GM21723 (cell line): ENCODE measurements around the gene HOXC11.

Experiments used
- ATAC-seq: cut with Tn5 transposase; IDR thresholded peaks from one replicate; pipeline ENCODE4 v1.9.1; 2021; ENCODE audit warnings: mild to moderate bottlenecking, moderate library complexity; ENCODE audit not compliant: unreplicated experiment

Gene HOXC11

DNA sequence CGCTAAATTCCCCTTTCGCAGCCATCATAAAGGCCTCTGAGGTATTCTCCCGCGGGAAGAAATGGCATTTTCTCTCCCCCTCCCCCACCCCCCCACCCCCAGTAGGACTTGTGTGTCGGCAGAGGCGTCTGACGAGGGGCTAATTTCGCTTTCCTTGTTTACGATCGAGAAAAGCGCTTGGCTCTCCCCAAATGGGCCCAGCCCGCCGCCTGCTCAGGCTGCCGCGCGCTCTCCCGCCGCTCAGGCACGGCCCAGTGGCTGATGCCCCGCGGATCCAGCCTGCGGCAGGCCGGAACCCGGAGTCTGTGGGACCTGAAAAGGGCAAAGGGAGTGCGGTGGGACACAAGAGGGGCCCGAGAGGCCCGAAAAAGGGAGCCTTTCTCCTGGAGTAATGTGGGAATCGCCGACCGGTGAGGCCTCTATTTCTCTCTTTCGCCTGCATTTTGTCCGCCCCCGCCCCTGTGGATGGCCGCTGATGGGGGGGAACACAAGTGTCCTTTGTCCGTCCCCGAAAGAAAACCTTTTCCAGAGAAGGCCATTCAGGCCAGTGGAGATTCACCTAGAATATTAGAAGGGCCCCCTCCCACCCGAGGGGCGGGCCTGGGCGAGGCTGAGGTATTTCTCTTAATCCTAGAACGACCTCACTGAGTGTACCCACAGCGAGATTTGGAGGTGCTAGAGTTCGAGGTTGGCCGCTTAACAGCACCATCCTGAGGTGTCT lies 46.3 kb downstream of the HOXC11 start:
- no peak for ATAC-seq

DNA sequence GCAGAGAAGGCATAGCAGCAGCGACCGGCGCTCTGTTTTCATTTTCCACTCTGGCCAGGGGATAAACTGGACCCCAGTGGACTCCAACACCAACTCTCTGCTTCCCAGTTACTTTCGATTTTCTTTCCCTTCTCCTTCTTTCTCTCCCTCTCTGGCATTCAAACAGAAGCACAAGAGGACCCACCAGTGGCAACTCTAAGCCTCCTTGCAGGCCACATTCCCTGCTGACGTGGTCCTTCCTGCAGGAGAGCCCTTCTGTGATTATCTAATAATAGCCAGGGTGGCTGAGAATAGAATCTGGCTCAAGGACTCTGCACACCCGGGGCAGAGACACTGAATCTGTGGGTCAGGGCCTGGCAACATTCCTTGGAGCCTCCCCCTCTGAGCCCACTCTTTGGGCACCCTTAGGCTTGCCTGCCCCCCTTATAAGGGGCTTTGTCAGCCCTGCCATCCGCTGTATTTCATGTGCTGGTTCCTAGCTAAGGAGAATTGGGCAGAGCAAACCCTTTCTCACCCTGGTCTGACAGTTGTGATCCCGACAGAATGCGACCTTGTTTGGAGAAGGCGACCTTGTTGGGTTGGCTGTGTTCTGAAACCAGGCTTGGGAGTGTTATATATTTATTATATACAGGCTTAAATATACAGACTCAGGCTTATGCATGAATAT lies 47.1 kb downstream of the HOXC11 start:
- ATAC-seq, result no peak

DNA sequence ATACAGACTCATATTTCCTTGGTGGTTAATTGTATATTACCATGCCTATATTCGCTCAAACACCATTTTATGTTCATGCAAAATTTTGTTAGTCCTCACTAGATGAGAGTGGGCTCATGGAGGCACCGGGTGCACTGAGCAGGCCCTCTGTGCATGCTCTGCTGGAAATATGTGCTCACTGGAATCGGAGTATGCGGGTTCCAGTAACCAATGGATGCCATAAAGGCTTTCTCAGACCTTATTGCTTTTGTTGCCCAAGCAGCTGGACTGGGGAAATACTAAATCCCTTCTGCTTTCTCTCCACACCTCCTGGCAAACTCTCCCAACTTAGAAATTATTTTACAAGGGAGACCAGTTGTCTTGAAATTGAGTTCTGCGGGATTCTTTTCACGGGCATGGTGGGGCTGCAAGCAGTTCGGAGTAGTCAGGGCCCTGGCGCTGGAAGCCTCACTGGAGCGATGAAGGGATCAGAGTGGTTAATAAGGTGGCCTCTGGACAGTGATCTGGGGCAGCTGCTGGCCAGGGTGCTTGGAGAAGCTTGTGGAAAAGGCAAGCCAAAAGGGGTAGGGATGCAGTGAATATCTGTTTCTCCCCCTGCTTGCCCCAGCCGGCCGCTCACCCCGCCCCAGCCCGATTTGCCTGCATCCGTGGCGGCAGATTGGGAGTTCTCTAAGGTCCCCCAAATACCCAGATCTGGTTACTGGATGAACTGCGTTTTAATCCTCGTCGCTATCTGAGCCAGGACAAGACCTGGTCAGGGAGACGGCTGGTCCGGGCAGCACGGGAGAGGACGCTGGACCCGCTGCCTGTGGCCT lies 47.9 kb downstream of the HOXC11 start:
- no peak for ATAC-seq

DNA sequence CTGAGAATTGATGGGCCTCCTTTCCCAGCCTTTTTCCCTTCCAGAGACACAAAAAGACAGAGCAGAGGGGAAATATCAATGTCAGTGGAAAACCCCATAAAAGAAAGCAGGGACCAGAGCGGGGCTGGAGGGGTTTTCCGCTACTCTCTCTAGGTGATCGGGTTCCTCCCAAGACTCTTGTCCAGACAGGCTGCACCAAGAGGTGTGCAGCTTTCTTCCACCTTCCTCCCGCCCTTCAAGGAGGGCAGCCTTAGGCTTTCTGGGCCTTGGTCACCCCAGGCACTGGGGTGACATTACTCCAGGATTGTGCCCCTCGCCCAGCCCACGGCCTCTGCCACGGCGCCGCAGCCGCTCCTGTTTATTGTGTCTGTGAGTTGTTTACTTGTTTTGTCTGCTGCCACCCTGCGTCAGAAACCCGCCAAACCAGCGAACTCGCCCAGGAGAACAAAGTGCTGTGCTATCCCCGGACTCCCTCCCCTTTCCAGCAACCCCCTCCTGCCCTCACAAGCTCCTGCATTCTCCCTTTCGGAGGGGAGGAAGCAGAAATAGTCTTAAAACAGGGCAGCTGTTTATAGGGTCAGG lies 48.6 kb downstream of the HOXC11 start:
- peak; percentile 38 for ATAC-seq

DNA sequence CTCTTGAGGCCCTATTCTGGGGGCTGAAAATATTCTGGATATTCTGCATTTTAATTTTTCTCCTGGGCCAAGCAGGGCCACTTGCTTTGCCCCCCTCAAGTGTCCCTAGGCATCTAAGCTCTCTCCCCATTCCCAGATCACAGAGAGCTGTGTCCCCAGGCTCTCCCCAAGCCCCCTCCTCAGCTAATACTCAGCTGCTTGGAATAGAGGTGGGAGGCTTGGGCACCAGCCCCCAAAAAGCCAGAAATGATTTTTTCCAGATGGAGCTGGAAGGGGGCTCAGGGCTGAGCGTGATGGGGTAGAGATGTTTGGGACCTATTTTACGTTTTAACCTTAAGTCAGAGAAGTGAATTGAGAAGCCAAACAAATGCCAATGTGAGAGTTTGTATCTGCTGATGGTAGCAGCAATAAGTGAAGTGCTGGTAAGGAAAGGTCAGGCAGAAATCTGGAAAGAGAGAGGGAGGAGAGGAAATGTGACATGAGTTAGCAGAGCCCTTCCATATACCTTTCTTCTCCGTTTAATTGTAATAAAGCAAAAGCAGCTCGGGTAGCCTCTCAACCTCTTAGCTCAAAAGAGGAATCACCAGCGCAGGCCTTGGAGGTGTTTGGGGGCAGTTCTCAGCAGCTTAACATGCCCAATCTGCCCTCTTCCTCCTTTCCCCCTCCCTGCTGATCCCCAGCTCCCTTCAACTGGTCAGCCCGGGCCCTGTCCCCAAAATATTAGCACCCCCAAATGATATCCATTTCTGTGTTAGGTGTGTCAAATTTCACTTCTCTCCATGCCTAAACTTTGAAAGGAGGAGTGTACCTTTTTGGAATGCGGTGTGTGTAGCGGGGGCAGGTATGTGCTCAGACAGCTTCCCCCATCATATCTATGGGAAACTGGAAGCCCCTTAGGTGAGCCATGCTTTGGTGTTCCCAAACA lies 50.3 kb downstream of the HOXC11 start:
- no peak for ATAC-seq

DNA sequence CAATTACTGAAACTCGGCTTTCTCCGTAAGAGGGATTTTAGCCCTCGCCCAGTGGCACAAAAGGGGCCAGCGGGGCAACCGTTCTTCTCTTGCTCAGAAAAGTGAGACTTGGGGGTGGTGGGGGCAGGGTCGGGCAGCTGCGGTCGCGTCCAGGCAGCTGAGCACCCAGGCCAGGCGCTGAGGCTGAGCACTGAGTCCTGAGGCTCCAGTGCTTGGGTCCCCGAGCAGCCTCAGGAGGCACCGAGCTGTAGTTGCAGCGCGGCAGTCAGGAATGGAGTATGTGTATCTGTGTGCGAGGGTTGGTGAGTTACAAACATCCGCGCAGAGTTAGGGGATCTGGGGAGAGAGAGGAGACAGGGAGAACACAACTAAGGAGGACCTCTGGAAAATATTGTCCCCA lies 51.2 kb downstream of the HOXC11 start:
- no peak for ATAC-seq

DNA sequence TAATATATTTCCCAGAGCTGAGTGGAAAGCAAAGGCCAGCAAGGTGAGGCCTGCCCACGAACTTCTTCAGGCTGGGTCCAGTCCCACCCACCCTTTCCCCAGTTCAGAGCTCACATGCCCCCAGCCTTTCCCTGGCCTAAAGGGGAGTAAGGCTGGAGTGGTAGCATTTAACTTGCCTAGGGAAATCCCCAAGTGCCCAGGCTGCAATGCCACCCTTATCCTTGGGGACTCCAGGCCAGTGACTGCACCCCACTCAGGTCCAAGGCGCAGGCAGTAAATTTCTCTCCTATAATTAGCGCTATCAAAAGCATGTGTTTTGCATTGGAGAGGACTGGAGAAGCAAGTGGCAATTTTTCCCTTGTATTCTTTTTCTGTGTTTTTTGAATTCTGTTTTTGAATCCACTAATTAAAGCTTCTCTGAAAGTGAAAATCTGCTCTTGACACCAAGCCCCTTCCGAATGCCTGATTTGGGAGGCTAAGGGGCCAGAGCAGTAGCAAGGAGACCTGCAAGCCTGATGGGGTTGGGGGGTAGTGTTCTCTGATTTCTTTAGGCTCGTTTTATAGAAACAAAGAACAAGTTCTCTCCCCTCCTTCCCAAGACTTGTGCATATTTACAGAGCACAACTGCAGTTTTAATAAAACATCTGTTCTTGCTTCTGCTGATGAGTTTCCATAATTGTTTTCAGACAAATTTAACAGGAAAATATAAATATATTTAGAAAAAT lies 51.8 kb downstream of the HOXC11 start:
- no peak for ATAC-seq

DNA sequence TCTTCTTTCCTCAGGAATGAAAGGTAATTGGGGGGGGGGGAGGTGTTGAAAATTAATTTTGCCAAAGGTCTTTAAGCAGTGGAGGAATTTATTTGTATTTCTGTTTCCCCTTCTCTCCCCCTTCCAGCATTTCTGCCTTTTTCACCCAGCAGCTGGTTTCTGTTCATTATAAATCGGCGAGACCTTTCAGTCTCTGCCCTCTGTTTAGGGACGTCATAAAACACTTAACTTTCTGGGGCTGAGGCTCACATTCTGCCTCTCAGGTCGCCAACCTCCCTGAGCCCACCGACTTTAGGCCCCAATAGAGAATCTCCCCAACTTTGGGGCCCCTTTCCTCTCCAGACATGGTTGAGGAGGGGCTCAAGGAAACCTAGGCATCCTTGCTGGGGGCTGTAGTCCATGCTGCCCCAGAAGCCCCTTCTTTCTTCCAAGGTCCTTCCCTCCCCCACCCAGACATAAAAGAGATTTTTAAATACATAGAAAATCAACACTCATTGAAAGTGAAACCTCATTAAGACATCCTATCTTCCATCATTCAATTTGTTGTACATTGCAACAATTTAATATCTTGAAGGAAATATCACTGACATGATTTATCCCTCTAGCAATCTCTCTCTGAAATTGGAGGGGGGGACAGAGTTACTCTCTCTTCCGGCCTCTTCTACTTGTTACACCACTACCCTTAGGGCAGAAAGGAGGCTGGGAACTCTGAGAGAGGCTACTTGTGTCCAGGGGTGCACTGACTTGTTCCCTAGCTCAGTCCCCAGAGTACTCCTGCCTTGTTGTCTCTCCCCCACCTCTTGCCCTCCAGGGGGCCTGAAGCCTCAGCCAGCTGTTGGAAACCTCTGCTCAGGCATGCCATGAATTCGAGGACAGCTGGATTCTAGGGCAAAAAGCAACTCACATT lies 52.8 kb downstream of the HOXC11 start:
- no peak for ATAC-seq

DNA sequence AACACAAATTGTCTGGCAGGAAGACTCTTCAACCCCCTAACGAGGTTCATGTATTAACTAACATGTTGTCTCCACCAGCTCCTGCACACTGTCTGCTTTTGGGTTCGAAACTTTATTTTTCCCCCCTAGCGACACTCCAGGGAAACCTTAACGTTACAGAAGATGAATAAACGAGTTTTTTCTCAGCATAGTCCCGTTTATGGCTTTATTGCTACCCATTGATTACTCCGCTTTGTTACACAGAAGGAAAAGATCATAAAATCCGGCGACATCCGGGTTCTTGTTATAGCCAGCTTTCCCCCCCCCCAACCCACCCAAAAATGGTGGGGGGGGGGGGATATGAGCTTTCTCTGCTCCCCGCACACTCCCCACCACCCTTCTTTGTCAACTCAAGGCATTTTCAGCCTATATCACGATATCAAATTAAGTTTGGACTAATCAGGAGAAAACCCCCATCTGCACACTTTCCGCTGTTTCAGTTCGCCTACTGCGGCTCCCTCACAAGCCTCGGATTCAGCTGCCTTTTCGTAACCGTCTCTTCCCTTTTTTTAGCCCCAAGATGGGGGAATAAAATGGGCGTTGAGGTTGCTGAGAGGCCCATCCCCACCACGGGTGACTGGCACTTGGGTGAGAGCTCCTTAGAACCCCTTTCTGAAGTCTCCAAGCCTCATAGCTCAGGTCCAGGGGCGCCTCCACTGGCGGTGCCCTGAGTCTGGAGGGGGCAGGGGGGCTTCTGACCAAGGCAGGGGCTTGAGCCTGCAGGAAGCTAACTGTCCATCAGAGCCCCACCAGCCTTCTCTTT lies 53.9 kb downstream of the HOXC11 start:
- no peak for ATAC-seq
